T-helper 1 cell (primary cell): ENCODE measurements around the gene VPS26B.
"Not testable (repeated sequence)": the region's sequence is repeated elsewhere in the genome, so short reads cannot be mapped to it uniquely, and the experiment has no call there.

Experiments used
- DNase-seq, 5 donors: peaks; one replicate each; pipeline ENCODE4 v3.0.0-alpha.2; 2012 to 2020

The VPS26B gene

GRCh38 chr11:134231958-134232659 is 7.6 kb downstream of the VPS26B start:
- peak in 1 of 5 donors; percentile 9 for DNase-seq

- no peak for DNase-seq
These were observed 9.3 kb downstream of the VPS26B start for GRCh38 chr11:134233729-134234179.

- DNase-seq: no peak
These were observed 10.9 kb downstream of the VPS26B start for GRCh38 chr11:134235399-134235798.

- DNase-seq: no peak
These were observed 12.5 kb downstream of the VPS26B start for GRCh38 chr11:134236834-134237556.

GRCh38 chr11:134237557-134237922 is 13.1 kb downstream of the VPS26B start:
- no peak for DNase-seq

GRCh38 chr11:134238956-134239355 is 14.5 kb downstream of the VPS26B start:
- no peak for DNase-seq

- DNase-seq: no peak
These were observed 16.1 kb downstream of the VPS26B start for GRCh38 chr11:134240592-134240991.

- no peak for DNase-seq
These were observed 17.9 kb downstream of the VPS26B start for GRCh38 chr11:134242376-134242775.

- DNase-seq: no peak
These were observed 19.4 kb downstream of the VPS26B start for GRCh38 chr11:134243913-134244312.

GRCh38 chr11:134244593-134244992 is 20.1 kb downstream of the VPS26B start:
- DNase-seq: peak in 1 of 5 donors; percentile 19

- DNase-seq: no peak
These were observed 21.0 kb downstream of the VPS26B start for GRCh38 chr11:134245434-134245833.

- no peak for DNase-seq
These were observed 21.6 kb downstream of the VPS26B start for GRCh38 chr11:134246100-134246499.

- no peak for DNase-seq
These were observed 22.2 kb downstream of the VPS26B start for GRCh38 chr11:134246678-134247077.

- peak in 1 of 5 donors; percentile 58 for DNase-seq
These were observed 24.5 kb downstream of the VPS26B start for GRCh38 chr11:134248910-134249480.

GRCh38 chr11:134250246-134250645 is 25.8 kb downstream of the VPS26B start:
- DNase-seq: no peak

- no peak for DNase-seq
These were observed 26.2 kb downstream of the VPS26B start for GRCh38 chr11:134250675-134251074.

GRCh38 chr11:134252346-134253187 is 28.1 kb downstream of the VPS26B start:
- peak in 1 of 5 donors; percentile 15 for DNase-seq

GRCh38 chr11:134253188-134253993 is 28.9 kb downstream of the VPS26B start, which contains the start of the genes ACAD8 and THYN1:
TSS of gene ACAD8 (plus strand) at chr11:134253568. CDS start at chr11:134253601, 33 bp downstream.
TSS of gene THYN1 (minus strand) at chr11:134253352. CDS start at chr11:134252882, 470 bp downstream.
- DNase-seq: peak; percentile 89 to 96 (median 95)

GRCh38 chr11:134254433-134255183 is 30.1 kb downstream of the VPS26B start:
- DNase-seq: no peak

- DNase-seq: not testable (repeated sequence)
These were observed 30.7 kb downstream of the VPS26B start for GRCh38 chr11:134255184-134255561.

- no peak for DNase-seq
These were observed 32.6 kb downstream of the VPS26B start for GRCh38 chr11:134257101-134257500.
